GM10847 (cell line): ENCODE data around the gene SLC2A6.
A peak's percentile ranks its signal among the peaks of the same experiment; 100 is the strongest.

Experiments
- POLR2A ChIP-seq: IDR thresholded peaks from 2 replicates; pipeline ENCODE4 v1.6.1; 2011; ENCODE audit not compliant: insufficient read length; ENCODE audit errors: extremely low read depth

Gene SLC2A6, protein sequence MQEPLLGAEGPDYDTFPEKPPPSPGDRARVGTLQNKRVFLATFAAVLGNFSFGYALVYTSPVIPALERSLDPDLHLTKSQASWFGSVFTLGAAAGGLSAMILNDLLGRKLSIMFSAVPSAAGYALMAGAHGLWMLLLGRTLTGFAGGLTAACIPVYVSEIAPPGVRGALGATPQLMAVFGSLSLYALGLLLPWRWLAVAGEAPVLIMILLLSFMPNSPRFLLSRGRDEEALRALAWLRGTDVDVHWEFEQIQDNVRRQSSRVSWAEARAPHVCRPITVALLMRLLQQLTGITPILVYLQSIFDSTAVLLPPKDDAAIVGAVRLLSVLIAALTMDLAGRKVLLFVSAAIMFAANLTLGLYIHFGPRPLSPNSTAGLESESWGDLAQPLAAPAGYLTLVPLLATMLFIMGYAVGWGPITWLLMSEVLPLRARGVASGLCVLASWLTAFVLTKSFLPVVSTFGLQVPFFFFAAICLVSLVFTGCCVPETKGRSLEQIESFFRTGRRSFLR

GRCh38 chr9:133478851-133479711 lies at the start of gene SLC2A6:
SLC2A6 (minus strand) TSS chr9:133479099; CDS start chr9:133479059, 40 bp downstream.
- TF ChIP-seq POLR2A = peak; percentile 75

- no peak for TF ChIP-seq POLR2A
These were observed 49.3 kb upstream of the SLC2A6 start for GRCh38 chr9:133528001-133528875.

DNA sequence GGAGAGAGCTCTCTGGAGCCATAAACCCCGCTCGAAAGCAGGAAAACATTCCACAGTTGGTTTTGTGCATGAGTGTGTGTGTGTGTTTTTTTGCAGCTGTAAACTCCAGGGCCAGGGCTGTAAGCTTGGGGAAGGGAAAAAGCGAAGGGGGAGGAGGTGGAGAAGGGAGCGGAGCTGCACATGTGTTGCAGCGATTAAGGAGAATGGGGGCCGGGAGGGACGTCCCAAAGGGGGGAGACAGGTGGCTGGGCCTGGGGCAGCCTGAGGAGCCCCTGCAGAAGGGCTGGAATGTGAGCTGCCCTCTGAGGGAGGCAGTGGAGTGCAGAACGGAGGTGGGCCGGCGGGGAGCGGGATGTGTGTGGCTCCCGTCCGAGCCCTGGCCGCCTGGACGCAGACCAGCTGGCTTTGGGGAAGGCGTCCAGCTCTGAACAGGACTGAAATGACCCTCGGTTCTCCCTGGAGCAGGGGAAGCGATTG lies 48.6 kb upstream of the SLC2A6 start:
- no peak for TF ChIP-seq POLR2A

DNA sequence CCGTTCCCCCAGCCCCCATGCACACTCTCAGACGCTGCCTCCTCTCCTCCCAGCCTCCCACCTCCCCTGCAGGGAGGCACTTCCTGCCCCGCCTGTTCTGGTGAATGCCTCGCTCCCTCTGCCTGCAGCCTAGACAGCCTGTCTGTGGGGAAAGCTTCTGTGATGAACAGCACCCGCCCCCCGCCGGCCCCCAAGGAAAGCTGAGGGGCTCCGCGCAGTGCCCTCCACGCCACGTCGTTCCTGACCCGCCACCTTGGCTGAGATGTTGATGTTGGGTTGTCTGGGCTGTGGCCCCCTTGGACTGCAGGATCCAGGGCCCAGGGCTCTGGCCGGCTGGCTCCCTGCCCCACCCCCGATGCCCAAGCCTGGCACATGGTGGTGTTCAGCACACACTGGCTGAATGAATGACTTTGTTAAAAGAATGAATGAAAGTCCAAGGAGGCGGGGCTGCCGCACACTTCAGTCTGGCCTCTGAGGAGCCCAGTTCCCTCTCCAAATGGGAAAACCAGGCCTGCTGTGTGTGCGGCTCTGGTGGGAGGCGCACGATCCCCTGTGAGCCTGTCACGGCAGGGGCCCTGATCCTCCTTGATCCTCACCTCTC lies 47.9 kb upstream of the SLC2A6 start:
- no peak for TF ChIP-seq POLR2A

- TF ChIP-seq POLR2A = no peak
These were observed 46.8 kb upstream of the SLC2A6 start for GRCh38 chr9:133525677-133526076.

DNA sequence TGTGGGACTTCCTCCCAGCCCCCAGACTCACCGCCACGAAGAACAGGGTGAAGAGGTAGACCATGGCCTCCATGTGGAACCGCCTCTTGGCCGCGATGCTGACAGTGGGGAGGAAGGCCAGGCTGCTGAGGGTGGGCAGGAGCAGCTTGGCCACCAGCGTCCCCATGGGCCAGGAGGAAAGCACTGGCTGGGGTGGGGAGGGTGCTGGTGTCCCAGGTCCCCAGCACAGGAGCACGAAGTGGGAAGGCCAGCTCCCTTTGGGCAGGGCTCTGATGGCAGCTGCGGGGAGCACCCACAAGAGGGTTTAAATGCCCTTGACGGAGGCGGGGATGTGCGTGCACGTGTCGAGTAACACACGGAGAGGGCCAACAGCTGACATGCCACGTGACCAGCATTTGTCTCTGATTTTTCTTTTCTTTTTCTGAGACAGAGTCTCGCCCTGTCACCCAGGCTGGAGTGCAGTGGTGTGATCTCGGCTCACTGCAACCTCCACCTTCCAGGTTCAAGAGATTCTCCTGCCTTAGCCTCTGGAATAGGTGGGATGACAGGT lies 45.9 kb upstream of the SLC2A6 start, which contains the start of gene MYMK:
MYMK (minus strand) TSS at position 281 of the 550 bp plus-strand sequence; CDS start at position 166, 115 bp downstream.
- no peak for TF ChIP-seq POLR2A

DNA sequence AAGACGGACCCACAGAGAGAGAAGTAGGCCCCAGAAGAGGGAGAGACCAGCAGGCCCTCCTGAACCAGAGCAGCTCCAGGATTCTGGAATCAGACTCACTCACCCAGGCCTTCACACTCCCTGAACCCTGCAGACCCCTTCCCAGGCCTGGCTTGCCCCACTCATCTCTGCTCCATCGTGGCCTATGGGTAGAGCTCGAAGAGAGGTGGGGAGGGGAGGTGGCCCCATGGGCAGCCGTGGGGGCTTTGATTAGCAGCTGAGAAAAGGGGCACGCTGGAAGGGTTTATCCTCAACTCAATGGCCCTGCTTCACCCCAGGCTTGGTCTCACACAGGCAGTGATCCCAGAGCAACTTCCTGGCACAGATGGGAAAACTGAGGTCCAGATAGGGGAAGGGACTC lies 45.2 kb upstream of the SLC2A6 start:
- TF ChIP-seq POLR2A = no peak

DNA sequence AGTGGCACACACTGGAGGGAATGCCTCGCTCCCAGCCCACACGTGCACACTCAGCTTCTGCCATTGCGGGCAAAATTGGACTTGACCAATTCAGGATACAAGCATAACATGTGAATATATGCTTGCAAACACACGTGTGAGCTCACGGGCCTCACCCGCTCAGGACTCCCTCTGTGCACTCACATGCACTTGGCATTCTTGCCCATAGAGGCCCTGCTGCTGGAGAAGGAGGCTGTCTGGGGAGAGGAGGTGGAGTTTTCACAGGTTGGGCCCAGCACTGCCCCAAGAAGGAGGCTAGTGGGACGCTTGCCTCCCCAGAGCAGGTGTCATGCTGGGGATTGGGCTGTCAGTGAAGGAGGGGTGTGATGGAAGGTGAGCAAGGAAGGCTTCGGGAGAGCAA lies 44.2 kb upstream of the SLC2A6 start:
- TF ChIP-seq POLR2A = no peak

- no peak for TF ChIP-seq POLR2A
These were observed 43.4 kb upstream of the SLC2A6 start for GRCh38 chr9:133522073-133522910.

- TF ChIP-seq POLR2A = no peak
These were observed 42.5 kb upstream of the SLC2A6 start for GRCh38 chr9:133521122-133522072.

DNA sequence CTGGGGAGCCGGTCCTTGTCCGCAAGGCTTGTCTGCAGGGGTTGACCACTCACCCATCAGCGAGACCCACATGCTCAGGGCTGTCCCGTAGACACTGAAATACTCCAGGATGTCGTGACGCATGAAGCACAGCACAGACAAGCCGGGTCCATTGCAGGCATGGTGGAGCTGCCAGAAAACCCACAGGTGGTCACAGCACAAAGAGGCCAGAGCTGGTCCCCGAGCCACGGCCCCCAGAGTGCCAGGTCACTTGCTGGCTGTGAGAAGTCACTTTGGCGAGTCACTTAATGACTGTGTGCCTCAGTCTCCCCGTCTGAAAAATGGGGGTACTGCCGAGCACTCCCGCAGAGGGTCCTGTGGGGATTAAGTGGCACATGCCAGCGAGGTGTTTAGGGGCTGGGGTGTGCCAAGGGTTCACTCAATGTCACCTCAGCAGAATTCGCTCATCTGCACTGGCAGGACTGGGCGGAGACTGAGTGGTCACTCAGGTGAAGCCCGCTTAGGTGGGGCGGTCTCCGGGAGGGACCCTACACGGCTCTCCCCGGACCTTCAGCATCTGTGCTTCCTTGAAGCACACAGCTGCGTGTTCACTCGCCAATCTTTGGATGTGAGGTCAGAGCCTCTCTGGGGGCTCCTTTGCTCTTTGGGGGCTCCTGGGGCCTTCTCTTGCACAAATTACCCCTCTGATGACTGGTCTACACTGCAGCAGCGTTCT lies 41.4 kb upstream of the SLC2A6 start:
- TF ChIP-seq POLR2A = no peak
